GM19238 (cell line): ENCODE results near the gene PPP1R14B.

Experiments
- DNase-seq: peaks from one replicate; pipeline ENCODE4 v3.0.0; 2011; ENCODE audit warnings: low spot score; ENCODE audit not compliant: insufficient read length

Gene PPP1R14B

GRCh38 chr11:64281957-64282770, 35.4 kb upstream of the PPP1R14B start:
- no peak for DNase-seq

- DNase-seq, result no peak
Observed at GRCh38 chr11:64278576-64279190, 31.9 kb upstream of the PPP1R14B start.

DNA sequence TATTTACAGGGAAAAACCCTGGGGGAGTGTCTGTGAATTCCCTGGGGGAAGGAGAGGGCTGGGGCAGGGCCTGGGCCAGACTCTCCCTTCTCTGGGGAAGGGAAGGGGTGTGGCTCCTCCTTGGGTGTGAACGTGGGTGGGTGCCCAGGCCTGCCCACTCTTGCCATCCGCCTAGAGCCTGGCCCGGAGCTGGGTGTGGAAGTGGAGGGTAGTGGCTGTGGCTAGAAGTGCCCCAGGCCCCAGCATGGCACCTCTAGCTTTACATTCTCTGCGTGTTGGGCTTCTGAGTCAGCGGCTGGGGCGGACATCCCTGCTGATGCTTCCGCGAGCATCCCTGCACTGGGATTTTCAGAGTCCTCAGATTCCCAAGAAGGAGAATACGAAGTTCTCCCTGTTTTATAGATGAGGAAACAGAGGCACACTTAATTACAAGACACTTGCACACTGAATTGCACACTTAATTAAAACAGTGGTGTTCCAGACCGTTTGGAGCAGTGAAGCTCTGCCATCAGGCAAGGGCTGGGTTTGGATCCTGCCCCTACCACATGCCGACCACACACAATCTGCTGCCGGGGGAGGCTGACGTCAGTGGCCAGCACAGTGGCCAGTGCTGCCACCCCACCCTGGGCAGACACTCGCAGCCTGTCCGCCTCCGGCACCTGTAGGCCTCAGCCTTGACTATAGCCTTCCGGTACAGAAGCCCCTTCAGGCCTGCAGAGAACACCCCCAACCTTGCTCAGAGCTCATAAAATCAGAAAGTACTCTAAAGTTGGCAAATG, 30.1 kb upstream of the PPP1R14B start:
- no peak for DNase-seq

DNA sequence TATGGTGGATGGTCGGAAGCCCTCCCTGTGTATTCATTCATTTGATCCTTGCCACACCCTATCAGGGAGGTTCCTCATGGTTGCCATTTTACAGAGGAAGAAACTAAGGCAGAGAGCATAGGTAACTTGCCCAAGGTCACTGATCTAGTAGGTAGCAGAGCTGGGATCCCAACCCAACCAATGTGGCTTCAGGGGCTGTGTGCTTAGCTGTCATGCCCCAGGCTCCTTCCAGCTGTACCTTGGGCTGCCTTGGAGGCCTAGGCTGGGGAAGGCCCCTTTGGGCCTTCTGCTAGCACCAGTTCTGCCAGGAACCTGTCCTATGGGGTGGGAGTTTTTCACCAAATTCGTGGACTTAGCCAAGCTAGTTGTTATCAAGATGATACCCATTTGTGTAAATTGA, 29.1 kb upstream of the PPP1R14B start:
- DNase-seq, result no peak

DNA sequence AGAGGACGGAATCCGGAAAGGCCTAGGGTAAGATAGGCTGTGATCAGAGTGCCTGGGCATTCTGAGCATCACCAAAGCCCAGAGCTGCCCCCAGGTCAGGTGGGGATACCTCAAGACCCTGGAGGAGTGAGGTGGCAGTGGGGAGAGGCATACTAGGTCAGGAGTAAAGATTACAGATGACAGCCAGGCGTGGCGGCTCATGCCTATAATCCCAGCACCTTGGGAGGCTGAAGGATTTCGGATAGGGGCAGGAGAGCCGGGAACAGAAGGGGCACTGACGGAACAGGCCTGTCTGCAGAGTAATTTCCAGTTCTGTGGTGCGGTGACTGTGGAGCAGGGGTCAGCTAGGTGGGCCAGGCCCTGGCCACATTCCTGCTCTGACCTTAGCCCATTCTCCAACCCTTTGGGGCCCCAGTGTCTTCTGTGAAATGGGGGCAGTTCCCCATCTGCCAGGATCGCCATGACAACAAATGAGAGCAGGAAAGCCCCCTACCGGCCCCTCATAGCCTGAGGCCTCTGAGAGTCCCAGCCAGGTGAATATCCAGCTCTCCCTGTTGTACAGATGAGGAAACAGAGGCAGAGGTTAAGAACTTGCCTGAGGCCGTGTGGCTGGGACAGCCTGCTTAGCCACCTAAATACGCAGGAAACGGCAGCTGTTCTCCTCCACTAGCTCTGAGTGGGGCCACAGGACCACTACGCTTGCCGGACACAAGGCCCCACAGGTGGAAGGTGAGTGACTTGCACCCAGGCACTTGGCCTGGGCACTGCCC, 28.5 kb upstream of the PPP1R14B start:
- DNase-seq, result no peak

DNA sequence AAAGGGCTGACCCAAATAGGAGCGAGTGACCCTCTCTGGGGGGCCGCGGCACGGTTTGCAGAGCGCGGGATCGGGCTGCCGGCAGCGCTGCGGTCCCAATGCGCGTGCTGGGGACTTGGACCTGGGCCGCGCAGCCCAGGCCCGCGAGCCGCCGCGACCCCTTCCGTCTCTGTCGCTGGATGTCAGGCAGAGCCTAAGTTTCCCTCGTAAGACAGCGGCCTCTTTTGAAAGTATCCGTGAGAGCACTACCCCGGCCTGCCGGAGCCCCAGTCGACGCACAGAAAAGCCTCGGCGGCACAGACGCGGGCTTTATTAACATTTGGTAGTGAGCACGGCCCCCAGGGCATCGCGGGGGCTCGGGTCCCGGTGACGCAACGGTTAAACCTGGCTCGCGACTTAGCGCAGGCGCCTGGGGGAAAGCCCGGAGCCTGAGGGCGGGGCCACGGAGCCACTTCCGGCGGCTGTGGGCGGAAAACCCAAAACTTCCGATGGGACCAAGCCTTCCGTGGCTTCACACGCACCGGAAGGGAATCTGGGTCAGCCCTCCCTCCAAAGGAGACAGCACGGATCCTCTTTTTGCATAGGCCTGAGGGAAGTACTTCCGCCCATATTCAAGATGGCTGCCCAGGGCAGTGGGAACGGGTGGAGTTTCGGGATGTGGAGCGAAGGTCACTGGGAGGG, 22.9 kb upstream of the PPP1R14B start:
- peak; percentile 87 for DNase-seq

GRCh38 chr11:64268893-64269539, 22.3 kb upstream of the PPP1R14B start:
- no peak for DNase-seq

- no peak for DNase-seq
Observed at GRCh38 chr11:64268025-64268892, 21.5 kb upstream of the PPP1R14B start.

- DNase-seq, result no peak
Observed at GRCh38 chr11:64267207-64267945, 20.6 kb upstream of the PPP1R14B start.

DNA sequence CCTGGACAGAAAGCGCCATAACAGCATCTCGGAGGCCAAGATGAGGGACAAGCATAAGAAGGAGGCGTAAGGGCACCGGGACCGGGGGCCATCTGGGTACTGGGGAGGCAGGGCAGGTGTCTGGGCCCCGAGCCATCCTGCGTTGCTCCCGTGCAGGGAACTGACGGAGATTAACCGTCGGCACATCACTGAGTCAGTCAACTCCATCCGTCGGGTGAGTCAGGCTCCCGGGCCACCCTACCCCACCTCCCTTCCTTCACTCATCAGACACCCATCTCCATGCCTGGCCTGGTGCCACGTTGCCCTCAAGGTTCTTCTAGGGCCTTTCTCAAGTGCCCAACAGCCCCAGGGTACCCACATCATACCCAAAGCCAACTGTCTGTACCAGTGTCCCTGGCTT, 19.6 kb upstream of the PPP1R14B start:
- no peak for DNase-seq

- DNase-seq, result no peak
Observed at GRCh38 chr11:64265176-64266160, 18.7 kb upstream of the PPP1R14B start.

DNA sequence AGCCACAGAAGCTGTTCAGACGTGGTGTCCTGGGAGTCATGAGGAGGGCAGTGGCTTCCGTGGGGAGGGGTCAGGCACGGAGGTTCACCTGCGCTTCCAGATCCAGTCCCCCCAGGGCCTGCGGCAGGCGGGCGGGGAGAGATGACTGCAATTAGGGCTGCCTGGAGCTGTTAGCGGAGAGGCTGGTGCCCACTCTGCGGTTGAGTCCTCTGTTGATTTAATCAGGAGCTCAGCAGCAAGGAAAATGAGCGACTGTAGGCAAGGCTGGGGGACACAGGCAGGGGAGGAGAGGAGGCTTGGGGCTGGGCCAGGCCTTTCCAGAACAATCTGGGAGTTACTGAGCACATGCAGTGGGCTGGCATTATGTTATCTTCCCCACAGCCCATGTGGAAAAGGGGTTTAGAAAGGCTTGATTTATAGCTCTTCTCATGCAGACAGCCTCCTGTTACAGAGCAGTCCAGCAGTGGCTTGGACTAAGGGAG, 17.7 kb upstream of the PPP1R14B start:
- no peak for DNase-seq

- no peak for DNase-seq
Observed at GRCh38 chr11:64263947-64264317, 17.2 kb upstream of the PPP1R14B start.

DNA sequence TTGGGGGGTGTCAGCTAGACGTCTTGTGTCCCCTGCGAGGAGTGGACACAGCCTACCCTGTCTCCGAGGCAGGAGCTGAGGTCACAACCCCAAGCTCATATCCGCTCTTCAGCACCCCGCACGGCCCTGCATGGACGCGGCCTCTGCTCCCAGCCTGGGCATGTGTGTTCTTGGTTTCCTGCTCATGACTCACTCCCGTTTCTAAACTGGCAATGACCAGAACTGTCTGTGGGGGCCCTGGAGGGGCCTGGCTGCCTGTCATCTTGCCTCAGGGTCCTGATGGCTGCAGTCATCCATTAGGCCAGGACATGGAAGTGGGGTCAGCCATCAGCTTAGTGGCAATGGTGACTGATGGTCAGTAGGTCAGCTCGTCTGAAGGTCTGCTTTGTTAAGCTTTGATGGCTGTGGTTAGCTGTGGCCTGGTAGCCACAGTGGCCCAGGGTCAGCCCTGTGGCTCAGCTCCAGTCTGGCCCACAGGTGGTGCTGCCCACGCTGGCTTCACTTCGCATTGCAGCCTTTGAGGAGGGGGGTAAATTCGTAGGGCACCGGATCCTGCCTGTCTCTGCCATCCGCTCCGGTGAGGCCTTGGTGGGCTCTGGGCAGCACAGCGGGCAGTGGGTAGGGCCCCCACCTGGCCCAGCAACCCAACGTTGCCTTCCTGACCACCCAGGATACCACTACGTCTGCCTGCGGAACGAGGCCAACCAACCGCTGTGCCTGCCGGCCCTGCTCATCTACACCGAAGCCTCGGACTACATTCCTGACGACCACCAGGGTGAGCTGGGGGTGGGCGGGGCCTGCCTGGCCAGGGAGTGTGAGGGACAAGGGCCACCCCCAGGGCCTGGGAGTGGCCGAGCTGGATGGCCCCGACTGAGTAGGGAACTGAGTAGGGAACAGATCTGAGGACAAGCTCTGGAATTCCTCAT, 16.5 kb upstream of the PPP1R14B start:
- DNase-seq, result no peak

DNA sequence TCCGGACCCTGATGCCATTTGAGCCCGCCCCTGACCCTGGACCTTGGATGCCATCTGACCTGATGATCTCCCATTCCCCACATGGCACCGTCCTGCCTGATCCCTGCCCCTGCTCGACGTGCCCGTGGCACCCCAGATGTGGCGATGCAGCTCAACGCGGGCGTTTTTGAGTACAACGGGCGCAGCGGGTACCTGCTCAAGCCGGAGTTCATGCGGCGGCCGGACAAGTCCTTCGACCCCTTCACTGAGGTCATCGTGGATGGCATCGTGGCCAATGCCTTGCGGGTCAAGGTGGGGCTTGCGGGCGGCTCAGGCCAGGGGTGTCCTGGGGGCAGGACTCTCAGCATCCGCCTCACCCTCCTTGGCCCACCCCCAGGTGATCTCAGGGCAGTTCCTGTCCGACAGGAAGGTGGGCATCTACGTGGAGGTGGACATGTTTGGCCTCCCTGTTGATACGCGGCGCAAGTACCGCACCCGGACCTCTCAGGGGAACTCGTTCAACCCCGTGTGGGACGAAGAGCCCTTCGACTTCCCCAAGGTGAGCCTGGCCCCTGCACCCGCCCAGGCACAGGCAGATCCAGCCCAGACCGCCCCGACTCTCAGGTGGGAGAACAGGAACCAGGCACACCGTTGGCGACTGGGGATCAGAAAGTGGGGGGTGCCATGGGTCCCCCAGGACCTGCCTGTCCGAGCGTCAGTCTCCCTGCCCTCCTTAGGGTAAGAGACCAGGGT, 15.7 kb upstream of the PPP1R14B start:
- DNase-seq, result no peak
